ENCODE data around the gene MYMX. TPM values are rescaled to one million over a fixed set of nuclear protein-coding genes. Genes with fewer than 3 reads are reported as not detected.

Gene MYMX
- total and polyA plus RNA-seq, 2 of the 4 experiments (the other 2 are of a cell fraction), result not detected

GRCh38 chr6:44201638-44202303 lies 15.0 kb upstream of the MYMX start:
- H3K9me1 ChIP-seq (ENCODE audit: insufficient read depth, low read length), result no peaks in the 10 kb centered on the region
- in situ Hi-C loops (cut with MboI; ENCODE audit: low sequenced_read_pairs) (no loop called here), dilution Hi-C loops (cut with HindIII; ENCODE audit: low sequenced_read_pairs, unreplicated experiment) (no loop called here), intact Hi-C loops (cut with micrococcal nuclease) (no loop called here)
- no peak overlapping the region for H3K18ac ChIP-seq (ENCODE audit: low read depth, low read length)
- no peaks in the 10 kb centered on the region for H3K79me1 ChIP-seq (ENCODE audit: low read depth in 1 of 2, low read length in 2 of 2)
- H3K4me2 ChIP-seq (ENCODE audit: low read depth, low read length), result no peak overlapping the region
- POLR2A ChIA-PET (ENCODE audit: unreplicated experiment), result no interaction called here
- H2AK5ac ChIP-seq (ENCODE audit: low read depth, low read length), result no peak overlapping the region
- no peak overlapping the region for H3K56ac ChIP-seq (ENCODE audit: extremely low read depth, insufficient read depth, low read length)
- no TSS peak for BruUV-seq (replicated peaks)
- H2BK120ac ChIP-seq (ENCODE audit: low read depth, low read length), result no peak overlapping the region
- H3K23ac ChIP-seq (ENCODE audit: low read depth, low read length), result no peak overlapping the region
- H2BK15ac ChIP-seq (ENCODE audit: low read depth, low read length), result no peak overlapping the region
- no peak overlapping the region for H2AK9ac ChIP-seq (replicated peaks; ENCODE audit: low read depth, low read length, poor library complexity)
- H3K27me3 ChIP-seq (ENCODE audit: control insufficient read depth, insufficient read depth, low read length), result peaks cover 18% of the 10 kb centered on the region
- no peak overlapping the region for H4K5ac ChIP-seq (ENCODE audit: low read depth, low read length)
- ATAC-seq (ENCODE audit: low read depth) (no peak), DNase-seq (no peak)
- H3K4ac ChIP-seq (ENCODE audit: low read depth, low read length), result no peak overlapping the region
- TF ChIP-seq CTCF (conservative IDR thresholded peaks at IDR 0.05; ENCODE audit: low read depth, low read length) (no peak), CEBPB (IDR thresholded peaks at IDR 0.05; ENCODE audit: low read depth, low read length) (no peak), RAD21 (IDR thresholded peaks at IDR 0.05; ENCODE audit: low read length) (no peak), NFE2L2 (IDR thresholded peaks at IDR 0.05; ENCODE audit: low read depth, low read length) (no peak), MXI1 (IDR thresholded peaks at IDR 0.05; ENCODE audit: borderline replicate concordance, low read depth, low read length) (no peak)
- no peak overlapping the region for H2BK5ac ChIP-seq (ENCODE audit: low read depth, low read length, poor library complexity, severe bottlenecking)
- H3K27ac ChIP-seq (ENCODE audit: insufficient read depth, low read length), result no peak overlapping the region
- no peaks in the 10 kb centered on the region for H4K20me1 ChIP-seq (ENCODE audit: insufficient read depth, low read length)
- H4K8ac ChIP-seq (ENCODE audit: low read depth in 2 of 2, low read length in 2 of 2), result no peak overlapping the region
- WGBS, 2 experiments (ENCODE audit: extremely low coverage in 2 of 2, insufficient read length in 1 of 2), result 55% methylated on average over 3 of the region's 11 CpGs; no CpG with 5 or more reads in 1 of the 2 experiments
- no peak overlapping the region for H2AFZ ChIP-seq (replicated peaks; ENCODE audit: low read length, poor library complexity)
- H2BK20ac ChIP-seq (ENCODE audit: low read depth, low read length), result no peak overlapping the region
- H3K4me3 ChIP-seq (ENCODE audit: insufficient read depth, low read depth, low read length), result no peak overlapping the region
- no peak overlapping the region for H3K14ac ChIP-seq (replicated peaks; ENCODE audit: low read depth, low read length)
- H3K9me3 ChIP-seq (ENCODE audit: control insufficient read depth, insufficient read depth, low read length), result no peaks in the 10 kb centered on the region
- no peaks in the 10 kb centered on the region for H3K4me1 ChIP-seq (ENCODE audit: control insufficient read depth, insufficient read depth, low read length)
- no peaks in the 10 kb centered on the region for H3K36me3 ChIP-seq (ENCODE audit: control insufficient read depth, insufficient read depth, low read length)
- H3K9ac ChIP-seq (ENCODE audit: low read depth, low read length), result no peak overlapping the region
- CTCF ChIA-PET, result no interaction called here
- H4K91ac ChIP-seq (ENCODE audit: insufficient read depth, low read depth, low read length), result no peak overlapping the region

All from IMR-90 (cell line).